CD4-positive, alpha-beta T cell (primary cell): ENCODE measurements around the gene ZNF784. TPM values are rescaled to one million over a fixed set of nuclear protein-coding genes. Genes with fewer than 3 reads are reported as not detected.

Source experiments
- ATAC-seq: fragments of 200-7000 bp; cut with Tn5 transposase; one replicate; pipeline ENCODE4 v1.10.0; 2022; ENCODE audit warnings: mild to moderate bottlenecking; ENCODE audit not compliant: poor library complexity
- CTCF ChIA-PET: fragments of 350-600 bp; sonication (Branson Sonifier 250); formaldehyde crosslinking; loops from one replicate; lab custom pipeline; 2021; ENCODE audit warnings: antibody characterized with exemption, inconsistent platforms; lab: Charles Lee
- POLR2A ChIA-PET: fragments of 350-600 bp; sonication (Branson Sonifier 250); formaldehyde crosslinking; loops from one replicate; lab custom pipeline; 2021; ENCODE audit warnings: antibody characterized with exemption, inconsistent platforms; lab: Charles Lee
- DNase-seq, 14 experiments: peaks; one replicate each; pipeline ENCODE4 v3.0.0-alpha.2; 2013 to 2020; ENCODE audit warnings: mixed read lengths in 2 of 14
- H3K27ac ChIP-seq, 2 donors: one replicate each; pipeline versions ENCODE4 v1.5.1 to v1.7.0; 2013; ENCODE audit warnings: low read length in 2 of 2, low read depth in 1 of 2, mild to moderate bottlenecking in 1 of 2
- H3K27me3 ChIP-seq, 2 experiments: 1 replicate in 1 of 2; 2 replicates in 1 of 2; pipeline versions ENCODE4 v1.6.1 to v1.7.0; 2013; ENCODE audit warnings: low read length in 2 of 2, control low read depth in 1 of 2, mild to moderate bottlenecking in 1 of 2, moderate library complexity in 1 of 2; ENCODE audit not compliant: insufficient read depth in 2 of 2, control insufficient read depth in 1 of 2
- H3K36me3 ChIP-seq: one replicate; pipeline ENCODE4 v1.6.1; 2013; ENCODE audit warnings: low read length, control low read depth; ENCODE audit not compliant: insufficient read depth
- H3K4me1 ChIP-seq: one replicate; pipeline ENCODE4 v1.6.1; 2013; ENCODE audit warnings: low read length, control low read depth; ENCODE audit not compliant: insufficient read depth
- H3K4me3 ChIP-seq: one replicate; pipeline ENCODE4 v1.5.1; 2013; ENCODE audit warnings: mild to moderate bottlenecking, low read length, moderate library complexity
- H3K9me3 ChIP-seq, 2 experiments: 1 replicate in 1 of 2; 2 replicates in 1 of 2; pipeline versions ENCODE4 v1.6.1 to v1.7.0; 2013; ENCODE audit warnings: low read length in 2 of 2, mild to moderate bottlenecking in 2 of 2, control low read depth in 1 of 2, moderate library complexity in 1 of 2; ENCODE audit not compliant: control insufficient read depth in 1 of 2, insufficient read depth in 1 of 2
- H3K27ac Mint-ChIP-seq: one replicate; pipeline ENCODE4 v1.8.0; 2020; ENCODE audit warnings: mixed read lengths
- H3K27me3 Mint-ChIP-seq: one replicate; pipeline ENCODE4 v1.8.0; 2021; ENCODE audit warnings: mixed read lengths
- H3K36me3 Mint-ChIP-seq: one replicate; pipeline ENCODE4 v1.8.0; 2021; ENCODE audit warnings: low read depth, mixed read lengths
- H3K4me1 Mint-ChIP-seq: one replicate; pipeline ENCODE4 v1.8.0; 2021; ENCODE audit warnings: low read depth, mixed read lengths
- H3K4me3 Mint-ChIP-seq: one replicate; pipeline ENCODE4 v1.8.0; 2020; ENCODE audit warnings: mild to moderate bottlenecking, mixed read lengths
- H3K9me3 Mint-ChIP-seq: one replicate; pipeline ENCODE4 v1.8.0; 2020; ENCODE audit warnings: mixed read lengths
- intact Hi-C, 2 experiments: fragments of 100-400 bp; cut with DNase I in 1 of 2; cut with micrococcal nuclease in 1 of 2; formaldehyde crosslinking; loops; one replicate each; pipeline versions ENCODE4 v1.15.1 to v1.9.0; 2023 to 2025; cut with DNase I, micrococcal nuclease
- total RNA-seq, 174 experiments: library from RNA in 2 of 174; stranded (reverse) in 2 of 174; gene quantifications; one replicate each; pipeline ENCODE4 v1.2.3 and lab custom pipeline; 2021 to 2026
- TF ChIP-seq, protein P1 (sequence below): fragments of 200-600 bp; IDR thresholded peaks from one replicate; pipeline ENCODE4 v1.8.0; 2022; ENCODE audit warnings: antibody characterized with exemption, mild to moderate bottlenecking

Gene ZNF784
- total RNA-seq, 2 experiments from 2014 or later: 11.2 to 11.8 TPM

DNA sequence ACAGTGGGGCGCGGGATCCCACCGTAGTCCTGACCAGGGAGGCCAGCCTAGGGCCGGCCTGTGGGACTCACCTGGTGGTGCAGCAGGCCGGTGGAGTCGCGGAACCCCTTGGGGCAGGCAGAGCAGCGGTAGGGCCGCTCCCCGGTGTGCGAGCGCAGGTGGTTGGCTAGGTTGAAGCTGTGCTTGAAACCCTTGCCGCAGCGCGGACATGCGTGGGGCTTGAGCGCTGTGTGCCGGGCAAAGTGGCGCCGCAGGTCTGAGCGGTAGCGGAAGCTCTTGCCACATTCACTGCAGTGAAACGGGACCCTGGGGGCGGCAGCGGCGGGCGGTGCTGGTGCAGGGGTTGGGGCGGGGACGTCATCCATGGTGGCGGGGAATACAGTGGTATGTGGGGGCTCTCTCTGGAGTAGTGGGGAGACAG lies 26.9 kb downstream of the ZNF784 start:
- no peak overlapping the region for H3K4me3 ChIP-seq
- Mint-ChIP-seq H3K4me3 (no peak overlapping the region), H3K4me1 (peaks cover 22% of the 10 kb centered on the region), H3K9me3 (no peaks in the 10 kb centered on the region), H3K27ac (no peak overlapping the region), H3K27me3 (no peaks in the 10 kb centered on the region), H3K36me3 (peaks cover 51% of the 10 kb centered on the region)
- H3K36me3 ChIP-seq: peaks cover 22% of the 10 kb centered on the region
- intact Hi-C loops: loop anchor here (5.0 kb wide), 2 partner anchors 45 to 315 kb away; partner anchors contain the start of genes BRSK1 (in 1 of the 2), HSPBP1 (in 1 of the 2), ZNF580 (in 1 of the 2) and ZNF581 (in 1 of the 2)
- CTCF ChIA-PET: interaction anchor here (1.8 kb wide), 1 partner anchor 9 kb away, joined by 4 read pairs; no protein-coding TSS in a partner anchor
- no peak overlapping the region for H3K27ac ChIP-seq
- POLR2A ChIA-PET: no interaction called here
- H3K4me1 ChIP-seq: peaks cover 27% of the 10 kb centered on the region
- no peaks in the 10 kb centered on the region for H3K27me3 ChIP-seq
- H3K9me3 ChIP-seq: no peaks in the 10 kb centered on the region
- no peak for ATAC-seq
- DNase-seq: peak in 1 of 14 experiments; percentile 34
- TF ChIP-seq, protein P1, sequence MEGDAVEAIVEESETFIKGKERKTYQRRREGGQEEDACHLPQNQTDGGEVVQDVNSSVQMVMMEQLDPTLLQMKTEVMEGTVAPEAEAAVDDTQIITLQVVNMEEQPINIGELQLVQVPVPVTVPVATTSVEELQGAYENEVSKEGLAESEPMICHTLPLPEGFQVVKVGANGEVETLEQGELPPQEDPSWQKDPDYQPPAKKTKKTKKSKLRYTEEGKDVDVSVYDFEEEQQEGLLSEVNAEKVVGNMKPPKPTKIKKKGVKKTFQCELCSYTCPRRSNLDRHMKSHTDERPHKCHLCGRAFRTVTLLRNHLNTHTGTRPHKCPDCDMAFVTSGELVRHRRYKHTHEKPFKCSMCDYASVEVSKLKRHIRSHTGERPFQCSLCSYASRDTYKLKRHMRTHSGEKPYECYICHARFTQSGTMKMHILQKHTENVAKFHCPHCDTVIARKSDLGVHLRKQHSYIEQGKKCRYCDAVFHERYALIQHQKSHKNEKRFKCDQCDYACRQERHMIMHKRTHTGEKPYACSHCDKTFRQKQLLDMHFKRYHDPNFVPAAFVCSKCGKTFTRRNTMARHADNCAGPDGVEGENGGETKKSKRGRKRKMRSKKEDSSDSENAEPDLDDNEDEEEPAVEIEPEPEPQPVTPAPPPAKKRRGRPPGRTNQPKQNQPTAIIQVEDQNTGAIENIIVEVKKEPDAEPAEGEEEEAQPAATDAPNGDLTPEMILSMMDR: no peak

DNA sequence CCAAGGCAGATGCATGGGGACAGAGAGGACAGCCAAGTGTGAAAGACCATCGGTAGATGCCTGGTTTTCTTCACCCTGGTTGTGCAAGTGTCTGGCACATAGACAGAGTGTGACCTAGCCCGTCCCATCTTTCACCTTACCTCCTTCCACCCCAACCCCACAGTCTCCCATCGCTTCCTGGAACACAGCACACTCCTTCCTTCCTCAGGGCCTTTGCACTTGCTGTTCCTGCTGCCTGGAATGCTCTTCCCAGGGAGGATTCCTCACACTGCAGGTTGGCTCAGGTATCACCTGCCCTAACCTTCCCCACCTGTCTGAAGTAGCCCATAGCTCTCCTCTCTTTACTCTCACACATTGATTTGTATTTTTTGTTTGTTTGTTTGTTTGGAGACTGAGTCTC lies 28.1 kb downstream of the ZNF784 start:
- Mint-ChIP-seq H3K4me1 (peaks cover 16% of the 10 kb centered on the region), H3K36me3 (peaks cover 55% of the 10 kb centered on the region), H3K9me3 (no peaks in the 10 kb centered on the region), H3K4me3 (peak overlapping the region; percentile 18), H3K27ac (no peak overlapping the region), H3K27me3 (no peaks in the 10 kb centered on the region)
- TF ChIP-seq, protein P1: no peak
- Histone ChIP-seq H3K9me3 (no peaks in the 10 kb centered on the region), H3K36me3 (peaks cover 29% of the 10 kb centered on the region), H3K27ac (no peak overlapping the region), H3K4me3 (no peak overlapping the region), H3K4me1 (peaks cover 23% of the 10 kb centered on the region), H3K27me3 (no peaks in the 10 kb centered on the region)
- intact Hi-C loops: loop anchor here (5.0 kb wide), 2 partner anchors 46 to 314 kb away; partner anchors contain the start of genes BRSK1 (in 1 of the 2), HSPBP1 (in 1 of the 2), ZNF580 (in 1 of the 2) and ZNF581 (in 1 of the 2)
- no peak for ATAC-seq
- POLR2A ChIA-PET: no interaction called here
- DNase-seq: no peak
- CTCF ChIA-PET: interaction anchor here (1.8 kb wide), 1 partner anchor 10 kb away, joined by 4 read pairs; no protein-coding TSS in a partner anchor

DNA sequence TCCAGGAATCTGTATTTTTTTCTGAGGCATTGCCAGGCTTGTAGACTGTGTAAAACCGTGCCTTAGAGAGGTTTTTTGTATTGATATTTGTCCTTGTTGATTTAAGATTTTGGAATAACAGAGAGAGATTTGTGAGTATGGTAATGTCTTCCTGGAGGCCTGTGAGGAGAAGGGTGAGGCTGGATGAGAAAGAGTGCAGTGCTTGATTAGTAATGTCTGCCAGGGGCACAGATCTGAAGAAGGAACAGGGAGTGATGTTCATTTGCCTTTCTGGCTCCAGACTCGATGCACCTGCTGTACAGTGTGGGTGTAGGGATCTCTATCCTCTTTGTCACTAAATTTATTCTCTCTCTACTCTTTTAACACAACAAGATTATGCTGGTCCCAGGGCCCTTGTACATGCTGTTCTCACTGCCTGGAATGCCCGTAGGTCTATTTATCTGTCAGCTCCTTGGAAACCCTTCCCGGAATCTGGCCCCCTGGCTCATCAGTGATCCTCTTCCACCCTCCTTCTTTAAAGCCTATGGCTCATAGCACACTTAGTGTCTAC lies 29.3 kb downstream of the ZNF784 start:
- Mint-ChIP-seq H3K9me3 (no peaks in the 10 kb centered on the region), H3K36me3 (peaks cover 52% of the 10 kb centered on the region), H3K4me3 (no peak overlapping the region), H3K27me3 (no peaks in the 10 kb centered on the region), H3K4me1 (peaks cover 12% of the 10 kb centered on the region), H3K27ac (no peak overlapping the region)
- Histone ChIP-seq H3K36me3 (peaks cover 29% of the 10 kb centered on the region), H3K27me3 (no peaks in the 10 kb centered on the region), H3K4me3 (no peak overlapping the region), H3K4me1 (peaks cover 15% of the 10 kb centered on the region), H3K9me3 (no peaks in the 10 kb centered on the region), H3K27ac (no peak overlapping the region)
- DNase-seq (no peak), ATAC-seq (no peak)
- ChIA-PET POLR2A (no interaction called here), CTCF (interaction anchor here (1.0 kb wide), 1 partner anchor 38 kb away, joined by 3 read pairs; no protein-coding TSS in a partner anchor)
- TF ChIP-seq, protein P1: no peak
- intact Hi-C loops: loop anchor here (5.0 kb wide), 2 partner anchors 47 to 313 kb away; partner anchors contain the start of genes BRSK1 (in 1 of the 2), HSPBP1 (in 1 of the 2), ZNF580 (in 1 of the 2) and ZNF581 (in 1 of the 2)
